Measurements from ENCODE around the gene BEND6.

The BEND6 gene

GRCh38 chr6:56954403-56955170 is at the start of gene BEND6:
BEND6 (plus strand) TSS chr6:56955107; CDS start chr6:56981811, 26,704 bp downstream.
- DNase-seq (ENCODE audit: low read depth), result no peak

GRCh38 chr6:56905378-56905777 is 49.5 kb upstream of the BEND6 start:
- DNase-seq (ENCODE audit: low read depth), result no peak

GRCh38 chr6:56906752-56907151 is 48.2 kb upstream of the BEND6 start:
- DNase-seq (ENCODE audit: low read depth), result no peak

- no peak for DNase-seq (ENCODE audit: low read depth)
Measured at GRCh38 chr6:56909115-56909907, 45.6 kb upstream of the BEND6 start.

- DNase-seq (ENCODE audit: low read depth), result no peak
Measured at GRCh38 chr6:56911847-56912246, 43.1 kb upstream of the BEND6 start.

- DNase-seq (ENCODE audit: low read depth), result no peak
Measured at GRCh38 chr6:56913285-56914074, 41.4 kb upstream of the BEND6 start.

GRCh38 chr6:56914798-56915658 is 39.9 kb upstream of the BEND6 start:
- no peak for DNase-seq (ENCODE audit: low read depth)

- no peak for DNase-seq (ENCODE audit: low read depth)
Measured at GRCh38 chr6:56915832-56916231, 39.1 kb upstream of the BEND6 start.

- DNase-seq (ENCODE audit: low read depth), result no peak
Measured at GRCh38 chr6:56916849-56917551, 37.9 kb upstream of the BEND6 start.

- no peak for DNase-seq (ENCODE audit: low read depth)
Measured at GRCh38 chr6:56922645-56923044, 32.3 kb upstream of the BEND6 start.

- no peak for DNase-seq (ENCODE audit: low read depth)
Measured at GRCh38 chr6:56923565-56923964, 31.3 kb upstream of the BEND6 start.

GRCh38 chr6:56927538-56928453 is 27.1 kb upstream of the BEND6 start:
- DNase-seq (ENCODE audit: low read depth), result no peak

GRCh38 chr6:56930846-56931245 is 24.1 kb upstream of the BEND6 start:
- no peak for DNase-seq (ENCODE audit: low read depth)

GRCh38 chr6:56932910-56933477 is 21.9 kb upstream of the BEND6 start:
- no peak for DNase-seq (ENCODE audit: low read depth)

- no peak for DNase-seq (ENCODE audit: low read depth)
Measured at GRCh38 chr6:56933650-56934049, 21.3 kb upstream of the BEND6 start.

- no peak for DNase-seq (ENCODE audit: low read depth)
Measured at GRCh38 chr6:56934876-56935275, 20.0 kb upstream of the BEND6 start.

GRCh38 chr6:56936466-56936865 is 18.4 kb upstream of the BEND6 start:
- DNase-seq (ENCODE audit: low read depth), result no peak

GRCh38 chr6:56938649-56939191 is 16.2 kb upstream of the BEND6 start:
- no peak for DNase-seq (ENCODE audit: low read depth)

GRCh38 chr6:56940463-56940862 is 14.4 kb upstream of the BEND6 start:
- DNase-seq (ENCODE audit: low read depth), result no peak
